ENCODE measurements around the gene A2M. TPM values are rescaled to one million over a fixed set of nuclear protein-coding genes. Genes with fewer than 3 reads are reported as not detected.
"Not testable (repeated sequence)": the region's sequence is repeated elsewhere in the genome, so short reads cannot be mapped to it uniquely, and the experiment has no call there.

A2M gene
- total and polyA plus RNA-seq, 10 of the 15 experiments (the other 5 are each of a cell fraction or from before 2014, with no cell fraction given): 0.03 to 3.5 (median 0.20) TPM; not detected in 5

GRCh38 chr12:9139588-9140290, 24.0 kb upstream of the A2M start:
- H3K4me2 ChIP-seq (ENCODE audit: control insufficient read depth, insufficient read depth); DNase-seq (ENCODE audit: low read depth, low spot score); H3K9me3 ChIP-seq (replicated peaks; ENCODE audit: control insufficient read depth, insufficient read depth, low read length); H3K4me3 ChIP-seq; SMC1A ChIA-PET (ENCODE audit: uncharacterized antibody, unreplicated experiment); H3K9ac ChIP-seq (ENCODE audit: control insufficient read depth, insufficient read depth, low read length); POLR2A ChIA-PET; ATAC-seq; H3K27ac ChIP-seq (ENCODE audit: control insufficient read depth, insufficient read depth); CTCF ChIA-PET; H2AFZ ChIP-seq (ENCODE audit: control insufficient read depth, low read depth, low read length); H3K4me1 ChIP-seq (ENCODE audit: control insufficient read depth, insufficient read depth, low read length); intact Hi-C loops (cut with micrococcal nuclease; ENCODE audit: unreplicated experiment); H3K79me2 ChIP-seq (ENCODE audit: control insufficient read depth, insufficient read depth, low read length); H3K27me3 ChIP-seq (replicated peaks in 1 of 2; ENCODE audit: control insufficient read depth in 2 of 2, insufficient read depth in 2 of 2, low read length in 1 of 2); in situ Hi-C loops (cut with MboI); FAIRE-seq; RAD21 ChIA-PET (ENCODE audit: unreplicated experiment); H3K36me3 ChIP-seq (ENCODE audit: control insufficient read depth in 2 of 2, insufficient read depth in 2 of 2, low read length in 1 of 2); H4K20me1 ChIP-seq (ENCODE audit: control insufficient read depth, insufficient read depth); BruUV-seq (replicated peaks): not testable (repeated sequence)
- 15% methylated on average over 2 of the region's 2 CpGs for WGBS (ENCODE audit: insufficient coverage, insufficient replicate concordance, low lambda C conversion rate, missing lambda C conversion rate)

GRCh38 chr12:9135903-9136310, 20.2 kb upstream of the A2M start:
- CTCF ChIA-PET: interaction anchor here (0.8 to 1.5 kb wide), 2 partner anchors 19 to 37 kb away, joined by 4 read pairs; no protein-coding TSS in a partner anchor
- no peak for FAIRE-seq
- intact Hi-C loops (cut with micrococcal nuclease; ENCODE audit: unreplicated experiment): no loop called here

More at GRCh38 chr12:9135903-9136310, 20.2 kb upstream of the A2M start:
- Histone ChIP-seq H3K4me2 (ENCODE audit: control insufficient read depth, insufficient read depth) (no peak overlapping the region), H3K36me3 (ENCODE audit: control insufficient read depth in 2 of 2, insufficient read depth in 2 of 2, low read length in 1 of 2) (no peaks in the 10 kb centered on the region), H4K20me1 (ENCODE audit: control insufficient read depth, insufficient read depth) (no peaks in the 10 kb centered on the region), H3K4me1 (ENCODE audit: control insufficient read depth, insufficient read depth, low read length) (no peaks in the 10 kb centered on the region), H2AFZ (ENCODE audit: control insufficient read depth, low read depth, low read length) (no peak overlapping the region), H3K9me3 (replicated peaks; ENCODE audit: control insufficient read depth, insufficient read depth, low read length) (no peaks in the 10 kb centered on the region), H3K79me2 (ENCODE audit: control insufficient read depth, insufficient read depth, low read length) (no peaks in the 10 kb centered on the region), H3K4me3 (no peak overlapping the region), H3K27ac (ENCODE audit: control insufficient read depth, insufficient read depth) (no peak overlapping the region), H3K9ac (ENCODE audit: control insufficient read depth, insufficient read depth, low read length) (no peak overlapping the region), H3K27me3 (replicated peaks in 1 of 2; ENCODE audit: control insufficient read depth in 2 of 2, insufficient read depth in 2 of 2, low read length in 1 of 2) (no peaks in the 10 kb centered on the region)
- RAD21 ChIA-PET (ENCODE audit: unreplicated experiment): no interaction called here
- no peak for TF ChIP-seq TCF3 (IDR thresholded peaks at IDR 0.05; ENCODE audit: borderline replicate concordance, insufficient read depth, low read depth, low read length)
- no peak for TF ChIP-seq SMAD1 (IDR thresholded peaks at IDR 0.05; ENCODE audit: low read depth, partially characterized antibody)
- in situ Hi-C loops (cut with MboI): no loop called here
- 48% methylated on average over 5 of the region's 5 CpGs for WGBS (ENCODE audit: insufficient coverage, insufficient replicate concordance, low lambda C conversion rate, missing lambda C conversion rate)
- SMC1A ChIA-PET (ENCODE audit: uncharacterized antibody, unreplicated experiment): interaction anchor here (0.8 kb wide), 1 partner anchor 9 kb away, joined by 3 read pairs; no protein-coding TSS in a partner anchor
- POLR2A ChIA-PET: no interaction called here
- no TSS peak for BruUV-seq (replicated peaks)
- no peak for DNase-seq (ENCODE audit: low read depth, low spot score)
- no peak for ATAC-seq
